SK-N-SH treated with all-trans-retinoic acid at 6 μM for 48 hours (cell line): ENCODE measurements around the gene KCNT1.

Experiments used
- PPARA ChIP-seq: fragments of 250-450 bp; sonication (Bioruptor Pico); IDR thresholded peaks from 2 replicates; pipeline ENCODE4 v1.5.0; 2020; ENCODE audit warnings: mild to moderate bottlenecking, borderline replicate concordance
- TCF4 ChIP-seq: fragments of 250-450 bp; sonication (Bioruptor Pico); IDR thresholded peaks from 2 replicates; pipeline ENCODE4 v1.8.0; 2021; ENCODE audit warnings: mild to moderate bottlenecking, moderate library complexity, borderline replicate concordance
- TOX ChIP-seq: fragments of 250-450 bp; sonication (Bioruptor Pico); IDR thresholded peaks from 2 replicates; pipeline ENCODE4 v1.8.0; 2021; ENCODE audit warnings: mild to moderate bottlenecking, moderate library complexity, borderline replicate concordance
- ZC3H10 ChIP-seq: fragments of 250-450 bp; sonication (Bioruptor Pico); IDR thresholded peaks from 2 replicates; pipeline ENCODE4 v1.5.1; 2021; ENCODE audit warnings: mild to moderate bottlenecking, moderate library complexity
- ZFP3 ChIP-seq: fragments of 250-450 bp; sonication (Bioruptor Pico); IDR thresholded peaks from 2 replicates; pipeline ENCODE4 v1.5.0; 2020; ENCODE audit warnings: mild to moderate bottlenecking, moderate library complexity
- ZNF8 ChIP-seq: fragments of 450-650 bp; formaldehyde crosslinking; IDR thresholded peaks from 2 replicates; pipeline ENCODE4 v1.5.0; 2020; ENCODE audit warnings: mild to moderate bottlenecking, moderate library complexity
- TF ChIP-seq, protein P1 (sequence below): fragments of 250-450 bp; sonication (Bioruptor Pico); IDR thresholded peaks from 2 replicates; pipeline ENCODE4 v1.5.1; 2021; ENCODE audit warnings: mild to moderate bottlenecking, moderate library complexity
- TF ChIP-seq, protein P2 (sequence below): fragments of 250-450 bp; sonication (Bioruptor Pico); IDR thresholded peaks from 2 replicates; pipeline ENCODE4 v1.8.0; 2020; ENCODE audit warnings: mild to moderate bottlenecking, moderate library complexity, borderline replicate concordance
- TF ChIP-seq, protein P3 (sequence below): fragments of 250-450 bp; sonication (Bioruptor Pico); IDR thresholded peaks from 2 replicates; pipeline ENCODE4 v1.5.1; 2020; ENCODE audit warnings: low read depth, mild to moderate bottlenecking, moderate library complexity

DNA sequence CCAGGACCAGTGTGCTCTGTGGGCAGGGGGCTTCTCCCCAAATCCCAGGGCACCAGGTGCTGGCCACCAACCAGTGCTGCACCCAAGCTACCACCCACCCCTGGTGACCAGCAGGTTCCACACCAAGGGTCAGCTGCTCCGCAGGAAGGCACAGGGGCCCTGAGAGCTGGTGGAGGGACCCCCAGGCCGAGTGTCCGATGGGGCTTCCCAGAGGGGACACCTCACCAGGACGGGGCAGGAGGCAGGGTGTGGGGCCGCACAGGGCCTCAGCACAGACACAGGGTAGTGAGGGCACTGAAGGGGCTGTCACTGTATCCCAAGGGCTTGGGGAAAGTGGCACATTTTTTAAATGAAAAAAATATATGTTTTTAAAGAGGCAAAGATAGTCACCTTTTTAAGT lies 20.8 kb upstream of the KCNT1 start:
- TF ChIP-seq ZC3H10 (CRISPR knock-in tag) (no peak), ZNF8 (CRISPR knock-in tag) (no peak), TCF4 (no peak), PPARA (CRISPR knock-in tag) (no peak), ZFP3 (CRISPR knock-in tag) (no peak), TOX (no peak)
- TF ChIP-seq, protein P1, sequence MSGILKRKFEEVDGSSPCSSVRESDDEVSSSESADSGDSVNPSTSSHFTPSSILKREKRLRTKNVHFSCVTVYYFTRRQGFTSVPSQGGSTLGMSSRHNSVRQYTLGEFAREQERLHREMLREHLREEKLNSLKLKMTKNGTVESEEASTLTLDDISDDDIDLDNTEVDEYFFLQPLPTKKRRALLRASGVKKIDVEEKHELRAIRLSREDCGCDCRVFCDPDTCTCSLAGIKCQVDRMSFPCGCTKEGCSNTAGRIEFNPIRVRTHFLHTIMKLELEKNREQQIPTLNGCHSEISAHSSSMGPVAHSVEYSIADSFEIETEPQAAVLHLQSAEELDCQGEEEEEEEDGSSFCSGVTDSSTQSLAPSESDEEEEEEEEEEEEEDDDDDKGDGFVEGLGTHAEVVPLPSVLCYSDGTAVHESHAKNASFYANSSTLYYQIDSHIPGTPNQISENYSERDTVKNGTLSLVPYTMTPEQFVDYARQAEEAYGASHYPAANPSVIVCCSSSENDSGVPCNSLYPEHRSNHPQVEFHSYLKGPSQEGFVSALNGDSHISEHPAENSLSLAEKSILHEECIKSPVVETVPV (CRISPR knock-in tag), result no peak
- TF ChIP-seq, protein P2, sequence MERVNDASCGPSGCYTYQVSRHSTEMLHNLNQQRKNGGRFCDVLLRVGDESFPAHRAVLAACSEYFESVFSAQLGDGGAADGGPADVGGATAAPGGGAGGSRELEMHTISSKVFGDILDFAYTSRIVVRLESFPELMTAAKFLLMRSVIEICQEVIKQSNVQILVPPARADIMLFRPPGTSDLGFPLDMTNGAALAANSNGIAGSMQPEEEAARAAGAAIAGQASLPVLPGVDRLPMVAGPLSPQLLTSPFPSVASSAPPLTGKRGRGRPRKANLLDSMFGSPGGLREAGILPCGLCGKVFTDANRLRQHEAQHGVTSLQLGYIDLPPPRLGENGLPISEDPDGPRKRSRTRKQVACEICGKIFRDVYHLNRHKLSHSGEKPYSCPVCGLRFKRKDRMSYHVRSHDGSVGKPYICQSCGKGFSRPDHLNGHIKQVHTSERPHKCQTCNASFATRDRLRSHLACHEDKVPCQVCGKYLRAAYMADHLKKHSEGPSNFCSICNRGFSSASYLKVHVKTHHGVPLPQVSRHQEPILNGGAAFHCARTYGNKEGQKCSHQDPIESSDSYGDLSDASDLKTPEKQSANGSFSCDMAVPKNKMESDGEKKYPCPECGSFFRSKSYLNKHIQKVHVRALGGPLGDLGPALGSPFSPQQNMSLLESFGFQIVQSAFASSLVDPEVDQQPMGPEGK, result no peak
- TF ChIP-seq, protein P3, sequence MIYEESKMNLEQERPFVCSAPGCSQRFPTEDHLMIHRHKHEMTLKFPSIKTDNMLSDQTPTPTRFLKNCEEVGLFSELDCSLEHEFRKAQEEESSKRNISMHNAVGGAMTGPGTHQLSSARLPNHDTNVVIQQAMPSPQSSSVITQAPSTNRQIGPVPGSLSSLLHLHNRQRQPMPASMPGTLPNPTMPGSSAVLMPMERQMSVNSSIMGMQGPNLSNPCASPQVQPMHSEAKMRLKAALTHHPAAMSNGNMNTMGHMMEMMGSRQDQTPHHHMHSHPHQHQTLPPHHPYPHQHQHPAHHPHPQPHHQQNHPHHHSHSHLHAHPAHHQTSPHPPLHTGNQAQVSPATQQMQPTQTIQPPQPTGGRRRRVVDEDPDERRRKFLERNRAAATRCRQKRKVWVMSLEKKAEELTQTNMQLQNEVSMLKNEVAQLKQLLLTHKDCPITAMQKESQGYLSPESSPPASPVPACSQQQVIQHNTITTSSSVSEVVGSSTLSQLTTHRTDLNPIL (CRISPR knock-in tag), result no peak
